Esophagus squamous epithelium (tissue), 4 donors: ENCODE measurements around the gene FAM118A.

Experiments
- CTCF ChIP-seq, 6 experiments: fragments of 450-650 bp in 4 of 6; fragments of 200-600 bp in 2 of 6; sonication (generic) in 2 of 6; IDR thresholded peaks; one replicate each; pipeline ENCODE4 v1.5.1; 2016 to 2019; ENCODE audit warnings: antibody characterized with exemption in 6 of 6, mild to moderate bottlenecking in 4 of 6, moderate library complexity in 4 of 6
- POLR2A ChIP-seq, 4 donors: fragments of 450-650 bp; IDR thresholded peaks; one replicate each; pipeline ENCODE4 v1.6.1; 2017; ENCODE audit warnings: antibody characterized with exemption in 4 of 4, mild to moderate bottlenecking in 4 of 4, moderate library complexity in 3 of 4

GRCh38 chr22:45353786-45354185 lies 44.1 kb downstream of the FAM118A start:
- TF ChIP-seq CTCF (IDR thresholded peaks at IDR 0.05) (no peak), POLR2A (IDR thresholded peaks at IDR 0.05) (no peak)
